ENCODE data around the gene ARG1. TPM values are rescaled to one million over a fixed set of nuclear protein-coding genes. Genes with fewer than 3 reads are reported as not detected.

Gene ARG1
- total RNA-seq, 1 donor: not detected

GRCh38 chr6:131561925-131562707, 10.9 kb upstream of the ARG1 start:
- no peak for DNase-seq (ENCODE audit: low read depth)
- no peak overlapping the region for H3K4me3 ChIP-seq (ENCODE audit: low read depth, low read length)
- TF ChIP-seq CTCF (IDR thresholded peaks at IDR 0.05; ENCODE audit: insufficient read depth, low read length): no peak

GRCh38 chr6:131565056-131565455, 8.0 kb upstream of the ARG1 start:
- TF ChIP-seq CTCF (IDR thresholded peaks at IDR 0.05; ENCODE audit: insufficient read depth, low read length): no peak
- H3K4me3 ChIP-seq (ENCODE audit: low read depth, low read length): no peak overlapping the region
- DNase-seq (ENCODE audit: low read depth): no peak

- DNase-seq (ENCODE audit: low read depth): no peak
- TF ChIP-seq CTCF (IDR thresholded peaks at IDR 0.05; ENCODE audit: insufficient read depth, low read length): no peak
- no peak overlapping the region for H3K4me3 ChIP-seq (ENCODE audit: low read depth, low read length)
Measured at GRCh38 chr6:131568726-131569125, 4.3 kb upstream of the ARG1 start.

- no peak for TF ChIP-seq CTCF (IDR thresholded peaks at IDR 0.05; ENCODE audit: insufficient read depth, low read length)
- DNase-seq (ENCODE audit: low read depth): no peak
Measured at GRCh38 chr6:131574133-131574532, 1.1 kb downstream of the ARG1 start.

GRCh38 chr6:131574686-131575085, 1.7 kb downstream of the ARG1 start:
- H3K4me3 ChIP-seq (ENCODE audit: low read depth, low read length): no peak overlapping the region
- no peak for TF ChIP-seq CTCF (IDR thresholded peaks at IDR 0.05; ENCODE audit: insufficient read depth, low read length)
- DNase-seq (ENCODE audit: low read depth): no peak

More at GRCh38 chr6:131574133-131574532, 1.1 kb downstream of the ARG1 start:
- no peak overlapping the region for H3K4me3 ChIP-seq (ENCODE audit: low read depth, low read length)

GRCh38 chr6:131575834-131576478, 2.9 kb downstream of the ARG1 start:
- H3K4me3 ChIP-seq (ENCODE audit: low read depth, low read length): no peak overlapping the region
- DNase-seq (ENCODE audit: low read depth): no peak
- no peak for TF ChIP-seq CTCF (IDR thresholded peaks at IDR 0.05; ENCODE audit: insufficient read depth, low read length)
